B cell (primary cell): ENCODE results near the gene RAD51B. TPM values are rescaled to one million over a fixed set of nuclear protein-coding genes. Genes with fewer than 3 reads are reported as not detected.

Experiments used
- ATAC-seq: fragments of 200-7000 bp; cut with Tn5 transposase; one replicate; pipeline ENCODE4 v1.10.0; 2021; ENCODE audit warnings: low read depth, mild to moderate bottlenecking, moderate number of reproducible peaks, moderate library complexity
- CTCF ChIA-PET: fragments of 350-600 bp; sonication (Branson Sonifier 250); formaldehyde crosslinking; loops from one replicate; lab custom pipeline; 2021; ENCODE audit warnings: antibody characterized with exemption, inconsistent platforms; lab: Charles Lee
- POLR2A ChIA-PET: fragments of 350-600 bp; sonication (Branson Sonifier 250); formaldehyde crosslinking; loops from one replicate; lab custom pipeline; 2021; ENCODE audit warnings: antibody characterized with exemption; lab: Charles Lee
- DNase-seq: peaks from one replicate; pipeline ENCODE4 v3.0.0; 2013
- H2AFZ ChIP-seq: 2 replicates; pipeline ENCODE4 v1.6.1; 2012; ENCODE audit warnings: mild to moderate bottlenecking, low read depth, low read length; ENCODE audit not compliant: insufficient read depth, poor library complexity, severe bottlenecking
- H3K27ac ChIP-seq, 2 donors: 1 replicate in 1 of 2; 2 replicates in 1 of 2; pipeline ENCODE4 v1.5.1; 2012 to 2013; ENCODE audit warnings: low read length in 2 of 2, mild to moderate bottlenecking in 2 of 2, moderate library complexity in 1 of 2
- H3K27me3 ChIP-seq, 4 experiments: fragments of 200-600 bp in 1 of 4; sonication (generic) in 1 of 4; replicated peaks in 1 of 4; 1 replicate in 2 of 4; 2 replicates in 2 of 4; pipeline versions ENCODE4 v1.6.1 to v1.7.0; 2013 to 2016; ENCODE audit warnings: low read length in 3 of 4, mild to moderate bottlenecking in 2 of 4, mixed read lengths in 1 of 4, moderate library complexity in 1 of 4; ENCODE audit not compliant: insufficient read depth in 4 of 4, control insufficient read depth in 3 of 4; ENCODE audit errors: control extremely low read depth in 1 of 4
- H3K36me3 ChIP-seq, 2 experiments: replicated peaks in 1 of 2; 1 replicate in 1 of 2; 2 replicates in 1 of 2; pipeline versions ENCODE4 v1.6.1 to v1.7.1; 2013; ENCODE audit warnings: low read length in 1 of 2; ENCODE audit not compliant: insufficient read depth in 2 of 2, control insufficient read depth in 1 of 2; ENCODE audit errors: control extremely low read depth in 1 of 2, extremely low read depth in 1 of 2
- H3K4me1 ChIP-seq, 2 donors: fragments of 200-600 bp in 1 of 2; sonication (generic) in 1 of 2; 1 replicate in 1 of 2; 2 replicates in 1 of 2; pipeline versions ENCODE4 v1.5.1 to v1.6.1; 2013 to 2017; ENCODE audit warnings: low read length in 2 of 2; ENCODE audit not compliant: control insufficient read depth in 2 of 2, insufficient read depth in 2 of 2
- H3K4me2 ChIP-seq: replicated peaks from 2 replicates; pipeline ENCODE3; 2012; ENCODE audit warnings: mild to moderate bottlenecking, low read depth, low read length; ENCODE audit not compliant: poor library complexity, severe bottlenecking
- H3K4me3 ChIP-seq, 5 experiments: fragments of 200-600 bp in 1 of 5; sonication (generic) in 1 of 5; 1 replicate in 3 of 5; 2 replicates in 2 of 5; pipeline versions ENCODE4 v1.5.1 to v1.7.0; 2011 to 2016; ENCODE audit warnings: low read length in 4 of 5, mild to moderate bottlenecking in 4 of 5, low read depth in 2 of 5, control low read depth in 1 of 5, moderate library complexity in 1 of 5; ENCODE audit not compliant: insufficient read depth in 1 of 5; ENCODE audit errors: control extremely low read depth in 1 of 5, extremely low read depth in 1 of 5
- H3K79me2 ChIP-seq: fragments of 200-600 bp; sonication (generic); one replicate; pipeline ENCODE4 v1.6.0; 2016; ENCODE audit warnings: low read length; ENCODE audit not compliant: control insufficient read depth, insufficient read depth
- H3K9ac ChIP-seq: fragments of 200-600 bp; sonication (generic); 2 replicates; pipeline ENCODE4 v1.6.1; 2017; ENCODE audit warnings: mild to moderate bottlenecking, low read length, moderate library complexity
- H3K9me3 ChIP-seq, 3 donors: one replicate each; pipeline versions ENCODE4 v1.6.1 to v1.7.1; 2013; ENCODE audit warnings: low read length in 2 of 3; ENCODE audit not compliant: control insufficient read depth in 2 of 3, insufficient read depth in 1 of 3; ENCODE audit errors: control extremely low read depth in 1 of 3
- H4K20me1 ChIP-seq: 2 replicates; pipeline ENCODE4 v1.6.0; 2012; ENCODE audit warnings: mild to moderate bottlenecking, low read length; ENCODE audit not compliant: insufficient read depth, control insufficient read depth, poor library complexity, severe bottlenecking
- H3K27ac Mint-ChIP-seq: one replicate; pipeline ENCODE4 v1.8.0; 2021; ENCODE audit warnings: mixed read lengths
- H3K27me3 Mint-ChIP-seq: one replicate; pipeline ENCODE4 v1.8.0; 2021; ENCODE audit warnings: mixed read lengths
- H3K4me1 Mint-ChIP-seq: one replicate; pipeline ENCODE4 v1.8.0; 2021; ENCODE audit warnings: mixed read lengths
- H3K4me3 Mint-ChIP-seq: one replicate; pipeline ENCODE4 v1.8.0; 2021; ENCODE audit warnings: mixed read lengths
- H3K9me3 Mint-ChIP-seq: one replicate; pipeline ENCODE4 v1.8.0; 2022; ENCODE audit warnings: mixed read lengths; ENCODE audit not compliant: insufficient read depth
- CTCF ChIP-seq: fragments of 200-600 bp; IDR thresholded peaks from one replicate; pipeline ENCODE4 v1.8.0; 2022; ENCODE audit warnings: antibody characterized with exemption, mild to moderate bottlenecking
- EZH2 ChIP-seq: IDR thresholded peaks from 2 replicates; pipeline ENCODE4 v1.6.1; 2012; ENCODE audit warnings: borderline replicate concordance, low read depth, mild to moderate bottlenecking, moderate library complexity, low read length; ENCODE audit not compliant: insufficient read depth, poor library complexity, severe bottlenecking
- WGBS: methylation state at CpG from one replicate; pipeline ENCODE4 v1.1.5; 2013; ENCODE audit warnings: missing lambda C conversion rate; ENCODE audit not compliant: insufficient coverage; 5-methylcytosine and 5-hydroxymethylcytosine counted together
- intact Hi-C: fragments of 100-400 bp; cut with micrococcal nuclease; formaldehyde crosslinking; loops from one replicate; pipeline ENCODE4 v1.10.0; 2022
- polyA plus RNA-seq: library from polyadenylated mRNA; depleted of rRNA; stranded (reverse); fragments of >200 nt; gene quantifications from 2 replicates; pipeline ENCODE4 v1.2.3, GENCODE V29; 2012
- total RNA-seq, 2 donors: library from RNA; stranded (reverse); fragments of 120-200 nt in 1 of 2; gene quantifications; 1 replicate in 1 of 2; 2 replicates in 1 of 2; pipeline versions ENCODE4 v1.2.3 to v1.2.4, GENCODE V29; 2013 to 2022

RAD51B gene
- total and polyA plus RNA-seq, 2 donors (not counting 1 experiment from before 2014, with no cell fraction given) = 6.5 to 60.6 TPM

GRCh38 chr14:68501614-68502052, 682.1 kb downstream of the RAD51B start:
- peak overlapping the region in 1 of 5 experiments; percentile 13 for H3K4me3 ChIP-seq
- no peak for TF ChIP-seq EZH2
- no peak for TF ChIP-seq CTCF
- ChIA-PET CTCF (no interaction called here), POLR2A (no interaction called here)
- ATAC-seq = peak; percentile 20
- H3K79me2 ChIP-seq = peaks cover 6% of the 10 kb centered on the region
- Mint-ChIP-seq H3K27me3 (no peaks in the 10 kb centered on the region), H3K4me1 (peaks cover 65% of the 10 kb centered on the region), H3K4me3 (peak overlapping the region; percentile 35), H3K9me3 (no peaks in the 10 kb centered on the region), H3K27ac (peak overlapping the region; percentile 60)
- H3K27me3 ChIP-seq = no peaks in the 10 kb centered on the region
- peak overlapping the region; percentile 45 for H2AFZ ChIP-seq
- peak; percentile 42 for DNase-seq
- peaks cover 0 to 8% (median 0%) of the 10 kb centered on the region in 3 donors for H3K9me3 ChIP-seq
- 54% methylated on average over 9 of the region's 9 CpGs for WGBS
- H3K4me1 ChIP-seq = peaks cover 44 to 69% of the 10 kb centered on the region in 2 donors
- H3K9ac ChIP-seq = no peak overlapping the region
- intact Hi-C loops = loop anchor here (10.0 kb wide), 1 partner anchor 183 kb away; no protein-coding TSS in a partner anchor
- peak overlapping the region; percentile 26 to 29 for H3K27ac ChIP-seq
- no peaks in the 10 kb centered on the region for H4K20me1 ChIP-seq
- H3K36me3 ChIP-seq = no peaks in the 10 kb centered on the region
- peak overlapping the region; percentile 57 for H3K4me2 ChIP-seq

DNA sequence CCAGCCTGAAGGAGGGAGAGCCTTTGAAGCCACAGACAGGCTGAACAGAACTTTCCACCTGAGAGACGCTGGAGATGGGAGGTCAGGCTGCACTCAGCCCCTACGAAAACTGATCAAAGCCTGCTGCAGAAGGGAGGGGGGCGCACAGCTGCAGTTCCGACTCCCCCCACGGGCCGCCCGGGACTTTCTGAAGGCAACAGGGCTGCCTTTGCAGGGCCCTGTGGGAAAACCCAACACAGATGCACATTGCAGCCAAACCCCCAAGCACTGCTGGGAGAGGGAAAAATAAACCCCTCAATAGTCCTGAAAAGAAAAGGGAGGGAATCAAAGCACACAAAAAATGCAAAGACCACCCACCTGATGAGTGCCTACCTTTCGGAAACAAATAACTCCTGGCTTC, 682.7 kb downstream of the RAD51B start:
- Mint-ChIP-seq H3K27me3 (no peaks in the 10 kb centered on the region), H3K4me1 (peaks cover 66% of the 10 kb centered on the region), H3K9me3 (no peaks in the 10 kb centered on the region), H3K27ac (peak overlapping the region; percentile 60), H3K4me3 (peak overlapping the region; percentile 35)
- Histone ChIP-seq H3K4me3 (no peak overlapping the region), H3K36me3 (no peaks in the 10 kb centered on the region), H3K4me2 (peak overlapping the region; percentile 57), H3K4me1 (peaks cover 50 to 75% of the 10 kb centered on the region in 2 donors), H3K9me3 (peaks cover 0 to 8% (median 0%) of the 10 kb centered on the region in 3 donors), H4K20me1 (no peaks in the 10 kb centered on the region), H3K9ac (no peak overlapping the region), H3K27ac (peak overlapping the region; percentile 26 to 29), H2AFZ (peak overlapping the region; percentile 45), H3K79me2 (peaks cover 6% of the 10 kb centered on the region), H3K27me3 (no peaks in the 10 kb centered on the region)
- DNase-seq = peak; percentile 38
- TF ChIP-seq EZH2 (no peak), CTCF (no peak)
- ATAC-seq = no peak
- 36% methylated on average over 6 of the region's 8 CpGs for WGBS
- POLR2A ChIA-PET = no interaction called here
- intact Hi-C loops = loop anchor here (10.0 kb wide), 1 partner anchor 183 kb away; no protein-coding TSS in a partner anchor
- CTCF ChIA-PET = interaction anchor here (1.4 kb wide), 1 partner anchor 314 kb away, joined by 3 read pairs; no protein-coding TSS in a partner anchor
